ENCODE measurements around the gene FOXE1. TPM values are rescaled to one million over a fixed set of nuclear protein-coding genes. Genes with fewer than 3 reads are reported as not detected.

The FOXE1 gene
- total and polyA plus RNA-seq, 10 of the 15 experiments (the other 5 are each of a cell fraction or from before 2014, with no cell fraction given), result not detected

- TF ChIP-seq, protein P1, sequence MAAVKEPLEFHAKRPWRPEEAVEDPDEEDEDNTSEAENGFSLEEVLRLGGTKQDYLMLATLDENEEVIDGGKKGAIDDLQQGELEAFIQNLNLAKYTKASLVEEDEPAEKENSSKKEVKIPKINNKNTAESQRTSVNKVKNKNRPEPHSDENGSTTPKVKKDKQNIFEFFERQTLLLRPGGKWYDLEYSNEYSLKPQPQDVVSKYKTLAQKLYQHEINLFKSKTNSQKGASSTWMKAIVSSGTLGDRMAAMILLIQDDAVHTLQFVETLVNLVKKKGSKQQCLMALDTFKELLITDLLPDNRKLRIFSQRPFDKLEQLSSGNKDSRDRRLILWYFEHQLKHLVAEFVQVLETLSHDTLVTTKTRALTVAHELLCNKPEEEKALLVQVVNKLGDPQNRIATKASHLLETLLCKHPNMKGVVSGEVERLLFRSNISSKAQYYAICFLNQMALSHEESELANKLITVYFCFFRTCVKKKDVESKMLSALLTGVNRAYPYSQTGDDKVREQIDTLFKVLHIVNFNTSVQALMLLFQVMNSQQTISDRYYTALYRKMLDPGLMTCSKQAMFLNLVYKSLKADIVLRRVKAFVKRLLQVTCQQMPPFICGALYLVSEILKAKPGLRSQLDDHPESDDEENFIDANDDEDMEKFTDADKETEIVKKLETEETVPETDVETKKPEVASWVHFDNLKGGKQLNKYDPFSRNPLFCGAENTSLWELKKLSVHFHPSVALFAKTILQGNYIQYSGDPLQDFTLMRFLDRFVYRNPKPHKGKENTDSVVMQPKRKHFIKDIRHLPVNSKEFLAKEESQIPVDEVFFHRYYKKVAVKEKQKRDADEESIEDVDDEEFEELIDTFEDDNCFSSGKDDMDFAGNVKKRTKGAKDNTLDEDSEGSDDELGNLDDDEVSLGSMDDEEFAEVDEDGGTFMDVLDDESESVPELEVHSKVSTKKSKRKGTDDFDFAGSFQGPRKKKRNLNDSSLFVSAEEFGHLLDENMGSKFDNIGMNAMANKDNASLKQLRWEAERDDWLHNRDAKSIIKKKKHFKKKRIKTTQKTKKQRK (IDR thresholded peaks at IDR 0.05; ENCODE audit: low read depth, low read length), result no peak
- TF ChIP-seq SMARCA5 (IDR thresholded peaks at IDR 0.05), result no peak
- no peak for TF ChIP-seq TARDBP (IDR thresholded peaks at IDR 0.05; ENCODE audit: borderline replicate concordance)
- no peak for TF ChIP-seq CBX3 (IDR thresholded peaks at IDR 0.05; ENCODE audit: borderline replicate concordance, low read depth)
- no peak for TF ChIP-seq HDAC2 (IDR thresholded peaks at IDR 0.05)
- TF ChIP-seq HDAC6 (IDR thresholded peaks at IDR 0.05; ENCODE audit: unreplicated experiment), result no peak
- TF ChIP-seq POU2F2 (IDR thresholded peaks at IDR 0.05; ENCODE audit: borderline replicate concordance, low read depth, low read length), result no peak
Observed at GRCh38 chr9:97812247-97812543, 40.8 kb upstream of the FOXE1 start (continued).

DNA sequence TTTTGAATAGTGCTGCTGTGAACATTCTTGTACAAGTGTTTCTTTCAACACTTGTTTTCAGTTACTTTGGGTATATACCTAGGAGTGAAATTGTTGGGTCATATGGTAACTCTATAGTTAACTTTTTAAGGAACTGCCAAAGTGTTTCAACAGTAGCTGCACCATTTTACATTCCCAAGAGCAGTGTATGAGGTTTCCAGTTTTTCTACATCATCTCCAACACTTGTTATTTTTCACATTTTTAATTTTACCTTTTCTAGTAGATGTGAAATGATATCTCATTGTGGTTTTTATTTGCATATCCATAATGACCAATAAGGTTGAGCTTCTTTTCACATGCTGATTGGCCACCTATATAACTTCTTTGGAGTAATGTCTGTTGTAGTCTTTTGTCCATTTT is 40.0 kb upstream of the FOXE1 start:
- H4K20me1 ChIP-seq (ENCODE audit: control insufficient read depth, insufficient read depth), result no peaks in the 10 kb centered on the region
- intact Hi-C loops (cut with micrococcal nuclease; ENCODE audit: unreplicated experiment), result no loop called here
- no TSS peak for BruUV-seq (replicated peaks)

More for the DNA sequence above, 40.0 kb upstream of the FOXE1 start:
- Histone ChIP-seq H3K4me2 (ENCODE audit: control insufficient read depth, insufficient read depth) (no peak overlapping the region), H2AFZ (ENCODE audit: control insufficient read depth, low read depth, low read length) (no peak overlapping the region), H3K4me3 (no peak overlapping the region), H3K27me3 (replicated peaks in 1 of 2; ENCODE audit: control insufficient read depth in 2 of 2, insufficient read depth in 2 of 2, low read length in 1 of 2) (peaks cover 0 to 2% of the 10 kb centered on the region in 2 experiments; a peak in 3 of 4 replicates), H3K4me1 (ENCODE audit: control insufficient read depth, insufficient read depth, low read length) (no peaks in the 10 kb centered on the region), H3K9me3 (replicated peaks; ENCODE audit: control insufficient read depth, insufficient read depth, low read length) (no peaks in the 10 kb centered on the region), H3K79me2 (ENCODE audit: control insufficient read depth, insufficient read depth, low read length) (no peaks in the 10 kb centered on the region), H3K27ac (ENCODE audit: control insufficient read depth, insufficient read depth) (no peak overlapping the region), H3K36me3 (ENCODE audit: control insufficient read depth in 2 of 2, insufficient read depth in 2 of 2, low read length in 1 of 2) (no peaks in the 10 kb centered on the region), H3K9ac (ENCODE audit: control insufficient read depth, insufficient read depth, low read length) (no peak overlapping the region)
- ChIA-PET SMC1A (ENCODE audit: uncharacterized antibody, unreplicated experiment) (no interaction called here), POLR2A (no interaction called here), RAD21 (ENCODE audit: unreplicated experiment) (no interaction called here), CTCF (no interaction called here)
- ATAC-seq, result no peak
- no peak for FAIRE-seq
- in situ Hi-C loops (cut with MboI), result no loop called here
- TF ChIP-seq POU2F2 (IDR thresholded peaks at IDR 0.05; ENCODE audit: borderline replicate concordance, low read depth, low read length) (no peak), NR2F1 (conservative IDR thresholded peaks at IDR 0.05) (no peak), EED (IDR thresholded peaks at IDR 0.05; ENCODE audit: low read depth) (no peak), ASH2L (IDR thresholded peaks at IDR 0.05; ENCODE audit: borderline replicate concordance, low read depth) (no peak), EZH2 (IDR thresholded peaks at IDR 0.05; ENCODE audit: borderline replicate concordance, control insufficient read depth, low read depth, low read length) (no peak), BRCA1 (IDR thresholded peaks at IDR 0.05; ENCODE audit: low read depth, low read length) (no peak), SP1 (IDR thresholded peaks at IDR 0.05; ENCODE audit: low read depth, low read length) (no peak)
- DNase-seq (ENCODE audit: low read depth, low spot score), result no peak
